Gastroesophageal sphincter (tissue), 4 donors: Measurements from ENCODE around the gene GNB1. TPM values are rescaled to one million over a fixed set of nuclear protein-coding genes. Genes with fewer than 3 reads are reported as not detected.

Source experiments
- ATAC-seq: fragments of 150-250 bp; one replicate; pipeline ENCODE4 v1.9.1; 2016; ENCODE audit warnings: mild to moderate bottlenecking, moderate library complexity
- H3K27ac ChIP-seq, 4 donors: fragments of 200-600 bp; sonication (generic) in 3 of 4; 1 replicate in 3 of 4; 2 replicates in 1 of 4; pipeline ENCODE4 v1.5.1; 2016 to 2019
- H3K27me3 ChIP-seq: fragments of 200-600 bp; sonication (generic); one replicate; pipeline ENCODE4 v1.5.1; 2019
- H3K36me3 ChIP-seq, 2 donors: fragments of 200-600 bp; sonication (generic); one replicate each; pipeline ENCODE4 v1.5.1; 2019; ENCODE audit warnings: control low read depth in 1 of 2
- H3K4me1 ChIP-seq, 3 donors: fragments of 200-600 bp; sonication (generic); 1 replicate in 2 of 3; 2 replicates in 1 of 3; pipeline ENCODE4 v1.5.1; 2016 to 2019; ENCODE audit warnings: control low read depth in 2 of 3
- H3K4me3 ChIP-seq, 2 donors: fragments of 200-600 bp; sonication (generic); one replicate each; pipeline ENCODE4 v1.5.1; 2019; ENCODE audit warnings: mild to moderate bottlenecking in 1 of 2, moderate library complexity in 1 of 2
- H3K9me3 ChIP-seq, 3 donors: fragments of 200-600 bp; sonication (generic); one replicate each; pipeline ENCODE4 v1.5.1; 2017 to 2019; ENCODE audit warnings: control low read depth in 2 of 3
- CTCF ChIP-seq, 4 experiments: fragments of 200-600 bp in 2 of 4; fragments of 450-650 bp in 2 of 4; sonication (generic) in 1 of 4; IDR thresholded peaks; one replicate each; pipeline ENCODE4 v1.5.1; 2017 to 2019; ENCODE audit warnings: antibody characterized with exemption in 4 of 4, mild to moderate bottlenecking in 2 of 4, moderate library complexity in 2 of 4
- EP300 ChIP-seq: sonication (generic); formaldehyde crosslinking; IDR thresholded peaks from one replicate; pipeline ENCODE4 v1.6.1; 2017; ENCODE audit warnings: antibody characterized with exemption, mild to moderate bottlenecking
- POLR2A ChIP-seq, 2 donors: fragments of 450-650 bp; IDR thresholded peaks; one replicate each; pipeline ENCODE4 v1.6.1; 2017; ENCODE audit warnings: antibody characterized with exemption in 2 of 2, mild to moderate bottlenecking in 2 of 2, moderate library complexity in 1 of 2
- POLR2AphosphoS5 ChIP-seq: sonication (generic); formaldehyde crosslinking; IDR thresholded peaks from one replicate; pipeline ENCODE4 v1.6.1; 2017; ENCODE audit warnings: antibody characterized with exemption
- WGBS, 2 donors: methylation state at CpG; one replicate each; pipeline ENCODE4 v1.1.5; 2018; ENCODE audit warnings: low coverage in 1 of 2; 5-methylcytosine and 5-hydroxymethylcytosine counted together
- total RNA-seq, 4 donors: library from RNA; depleted of rRNA; stranded (reverse); fragments of >200 nt; gene quantifications; one replicate each; pipeline ENCODE4 v1.1.0, GENCODE V29; 2016

Gene GNB1
- total RNA-seq, 4 donors from 2014 or later = 129 to 175 (median 136) TPM

GRCh38 chr1:1755852-1756251 is 135.0 kb downstream of the GNB1 start:
- WGBS, 2 donors = 100% methylated on average over 1 of the region's 15 CpGs; no CpG with 5 or more reads in 1 of the 2 donors
- Histone ChIP-seq H3K36me3 (peaks cover 0 to 89% of the 10 kb centered on the region in 2 donors), H3K27me3 (no peaks in the 10 kb centered on the region), H3K4me1 (peaks cover 0 to 22% (median 3%) of the 10 kb centered on the region in 3 donors), H3K4me3 (no peak overlapping the region), H3K27ac (no peak overlapping the region), H3K9me3 (no peaks in the 10 kb centered on the region)
- TF ChIP-seq EP300 (no peak), POLR2AphosphoS5 (no peak), POLR2A (IDR thresholded peaks at IDR 0.05) (no peak), CTCF (IDR thresholded peaks at IDR 0.05) (no peak)
- ATAC-seq = no peak

- H3K9me3 ChIP-seq = no peaks in the 10 kb centered on the region
- no peak overlapping the region for H3K4me3 ChIP-seq
- peaks cover 0 to 22% (median 3%) of the 10 kb centered on the region in 3 donors for H3K4me1 ChIP-seq
- no peak for ATAC-seq
- 96% methylated on average over 4 of the region's 19 CpGs; no CpG with 5 or more reads in 1 of the 2 donors for WGBS, 2 donors
- TF ChIP-seq CTCF (IDR thresholded peaks at IDR 0.05) = no peak
- TF ChIP-seq EP300 = no peak
- TF ChIP-seq POLR2AphosphoS5 = no peak
- no peak for TF ChIP-seq POLR2A (IDR thresholded peaks at IDR 0.05)
- no peak overlapping the region for H3K27ac ChIP-seq
- H3K27me3 ChIP-seq = no peaks in the 10 kb centered on the region
- H3K36me3 ChIP-seq = peaks cover 0 to 85% of the 10 kb centered on the region in 2 donors
These were observed 135.5 kb downstream of the GNB1 start for GRCh38 chr1:1755426-1755825.

DNA sequence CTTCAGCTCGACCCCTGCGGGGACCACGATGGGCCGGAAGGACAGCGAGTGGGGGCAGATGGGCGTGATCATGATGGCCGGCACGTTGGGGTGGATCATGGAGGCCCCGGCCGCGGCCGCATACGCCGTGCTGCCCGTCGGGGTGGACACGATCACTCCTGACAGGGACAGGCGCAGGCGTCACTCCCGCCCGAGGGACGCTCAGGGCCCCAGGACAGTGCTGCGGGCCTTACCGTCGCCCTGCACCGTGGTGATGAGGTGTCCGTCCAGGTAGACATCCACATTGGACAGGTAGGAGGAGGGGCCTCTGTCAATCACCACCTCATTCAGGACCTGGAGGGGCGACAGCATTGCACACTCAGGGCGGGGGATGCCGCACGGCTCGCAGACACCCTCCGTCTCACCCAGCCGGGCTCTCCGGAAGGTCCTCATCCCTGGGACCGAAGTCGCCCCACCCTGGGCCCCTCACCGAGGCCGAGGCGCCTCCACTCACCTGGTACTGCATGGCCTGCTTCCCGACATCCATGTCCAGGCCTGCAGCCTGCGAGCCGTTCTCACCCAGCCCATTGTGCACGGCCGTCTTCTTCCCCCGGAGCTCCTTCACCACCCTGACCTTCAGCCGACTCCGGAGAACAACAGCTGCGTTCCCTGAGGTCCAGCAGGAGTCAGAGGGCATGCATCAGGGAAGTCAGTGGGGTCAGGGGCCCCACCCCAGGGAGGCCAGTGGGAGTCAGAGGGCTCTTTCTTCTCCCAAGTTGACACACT is 136.7 kb downstream of the GNB1 start:
- 81% methylated on average over 6 of the region's 49 CpGs; no CpG with 5 or more reads in 1 of the 2 donors for WGBS, 2 donors
- no peak for ATAC-seq
- TF ChIP-seq EP300 (no peak), CTCF (IDR thresholded peaks at IDR 0.05) (no peak), POLR2AphosphoS5 (no peak), POLR2A (IDR thresholded peaks at IDR 0.05) (no peak)
- Histone ChIP-seq H3K9me3 (no peaks in the 10 kb centered on the region), H3K27me3 (no peaks in the 10 kb centered on the region), H3K27ac (no peak overlapping the region), H3K4me3 (no peak overlapping the region), H3K4me1 (peaks cover 0 to 17% (median 3%) of the 10 kb centered on the region in 3 donors), H3K36me3 (peaks cover 0 to 73% of the 10 kb centered on the region in 2 donors)

DNA sequence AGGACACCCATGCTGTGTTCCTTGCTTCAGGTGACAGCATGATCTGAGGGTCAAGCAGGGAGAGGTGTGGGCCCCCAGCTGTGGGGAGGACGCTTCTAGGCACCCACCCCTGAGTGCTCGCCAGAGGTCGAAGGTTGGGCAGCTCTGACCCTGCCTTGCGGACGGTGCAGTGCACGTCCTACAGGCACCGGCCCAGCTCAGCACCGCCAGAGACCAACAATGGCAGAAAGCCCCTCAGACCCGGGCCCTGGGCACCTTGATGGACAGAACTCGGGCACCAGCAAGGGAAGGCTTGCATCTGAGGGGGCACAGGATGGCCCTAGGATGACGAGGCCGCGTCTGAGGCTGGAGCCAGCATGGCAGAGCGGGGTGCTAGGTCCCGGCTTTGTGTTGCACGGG is 137.3 kb downstream of the GNB1 start:
- H3K36me3 ChIP-seq = peaks cover 0 to 67% of the 10 kb centered on the region in 2 donors
- H3K27ac ChIP-seq = no peak overlapping the region
- H3K27me3 ChIP-seq = no peaks in the 10 kb centered on the region
- no peak for ATAC-seq
- TF ChIP-seq POLR2AphosphoS5 (no peak), POLR2A (IDR thresholded peaks at IDR 0.05) (no peak), CTCF (IDR thresholded peaks at IDR 0.05) (no peak), EP300 (no peak)
- H3K4me1 ChIP-seq = peaks cover 0 to 11% (median 3%) of the 10 kb centered on the region in 3 donors
- no peak overlapping the region for H3K4me3 ChIP-seq
- no CpG with 5 or more reads among the region's 16 CpGs for WGBS, 2 donors
- H3K9me3 ChIP-seq = no peaks in the 10 kb centered on the region
